HG02938 (cell line): Measurements from ENCODE around the gene PALM.

Experiments used
- ATAC-seq: cut with Tn5 transposase; IDR thresholded peaks from one replicate; pipeline ENCODE4 v1.9.1; 2021; ENCODE audit warnings: mild to moderate bottlenecking, moderate library complexity; ENCODE audit not compliant: unreplicated experiment

Gene PALM

GRCh38 chr19:778910-779653 lies 70.3 kb downstream of the PALM start:
- ATAC-seq, result no peak

DNA sequence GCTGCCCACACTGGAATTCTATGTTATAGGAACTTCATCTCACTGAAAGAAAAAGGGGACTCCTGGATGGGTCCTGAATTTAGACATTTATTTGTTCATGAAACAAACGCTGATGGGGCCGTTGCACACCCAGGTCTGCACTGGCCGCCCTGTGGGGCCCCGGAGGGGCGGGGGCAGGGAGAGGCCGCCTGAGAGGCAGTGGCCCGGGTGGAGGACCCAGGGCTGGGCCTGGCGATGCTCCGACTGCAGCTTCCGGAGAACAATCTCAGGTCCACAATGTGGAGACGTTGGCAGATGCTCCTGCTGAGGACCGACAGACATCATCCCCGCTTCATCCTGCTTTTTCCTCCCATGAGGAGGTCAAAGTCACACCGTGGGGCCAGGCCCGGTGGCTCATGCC lies 72.2 kb downstream of the PALM start:
- ATAC-seq, result no peak

GRCh38 chr19:781800-782184 lies 73.1 kb downstream of the PALM start:
- no peak for ATAC-seq

GRCh38 chr19:782185-782877 lies 73.6 kb downstream of the PALM start:
- no peak for ATAC-seq

DNA sequence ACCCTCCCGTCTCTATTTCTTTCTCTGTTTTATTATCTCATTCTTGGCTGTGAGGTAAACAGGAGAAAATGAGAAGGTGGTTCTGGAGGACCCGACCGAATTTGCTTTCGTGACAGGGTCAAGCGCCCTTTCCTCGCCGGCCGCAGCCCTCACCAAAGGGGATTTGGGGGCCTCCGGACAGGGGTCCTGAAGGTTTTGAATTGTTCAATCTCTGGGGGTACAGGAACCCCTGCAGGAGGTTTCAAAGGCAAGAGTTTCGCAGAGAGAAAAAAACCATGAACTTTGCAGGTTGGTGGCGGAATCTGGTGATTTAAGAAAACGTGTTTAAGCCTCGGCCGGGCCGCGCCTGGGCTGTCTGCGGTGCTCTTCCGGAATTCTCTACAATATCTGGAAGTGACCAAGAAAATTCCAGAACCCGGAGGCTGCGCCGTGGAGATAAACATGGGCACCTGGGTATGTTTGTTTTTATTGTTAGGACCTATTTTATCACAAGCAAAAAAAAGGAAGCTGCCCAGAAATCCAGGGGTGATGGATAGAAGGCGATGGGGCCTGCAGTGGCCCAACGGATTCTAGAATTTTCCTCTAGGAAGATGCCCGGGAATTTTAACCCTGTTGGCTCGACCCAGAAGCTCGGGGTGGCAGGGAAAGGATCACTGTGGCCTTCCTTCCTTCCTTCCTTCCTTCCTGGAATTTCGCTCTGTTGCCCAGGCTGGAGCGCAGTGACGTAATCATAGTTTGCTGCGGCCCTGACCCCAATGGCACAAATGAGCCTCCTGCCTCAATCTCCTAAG lies 74.3 kb downstream of the PALM start:
- no peak for ATAC-seq

GRCh38 chr19:784541-784940 lies 75.8 kb downstream of the PALM start:
- no peak for ATAC-seq

DNA sequence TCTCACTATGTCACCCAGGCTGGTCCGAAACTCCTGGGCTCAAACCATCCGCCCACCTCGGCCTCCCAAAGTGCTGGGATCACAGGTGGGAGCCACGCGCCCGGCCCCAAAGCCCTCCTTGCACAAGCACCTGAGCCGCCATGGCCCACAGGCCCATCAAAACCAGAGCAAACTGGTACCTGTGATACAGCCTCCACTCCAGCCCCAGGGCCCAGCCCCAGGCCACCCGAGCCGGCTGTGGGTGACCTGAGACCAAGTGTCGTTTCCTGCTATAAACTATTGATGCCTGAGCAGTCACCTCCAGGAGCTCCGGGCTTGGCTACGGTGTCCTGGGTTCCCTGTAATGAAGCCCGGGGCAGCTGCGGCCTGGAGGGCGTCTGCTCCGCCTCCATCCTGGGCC lies 78.8 kb downstream of the PALM start:
- no peak for ATAC-seq

DNA sequence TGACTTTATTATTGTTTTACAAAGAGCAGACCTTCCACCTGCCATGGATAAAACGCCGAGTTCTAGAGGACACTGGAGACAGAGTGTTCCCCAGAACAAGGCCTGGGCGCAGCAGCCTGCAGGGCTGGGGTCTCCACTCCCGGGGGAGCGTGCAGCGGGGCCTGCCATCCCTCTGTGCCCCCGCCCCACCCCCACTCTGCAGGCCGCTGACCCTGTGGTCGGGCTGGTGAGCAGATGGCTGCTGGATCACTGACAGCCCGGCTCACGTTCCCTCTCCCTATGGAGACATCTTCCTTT lies 79.9 kb downstream of the PALM start:
- ATAC-seq, result no peak

DNA sequence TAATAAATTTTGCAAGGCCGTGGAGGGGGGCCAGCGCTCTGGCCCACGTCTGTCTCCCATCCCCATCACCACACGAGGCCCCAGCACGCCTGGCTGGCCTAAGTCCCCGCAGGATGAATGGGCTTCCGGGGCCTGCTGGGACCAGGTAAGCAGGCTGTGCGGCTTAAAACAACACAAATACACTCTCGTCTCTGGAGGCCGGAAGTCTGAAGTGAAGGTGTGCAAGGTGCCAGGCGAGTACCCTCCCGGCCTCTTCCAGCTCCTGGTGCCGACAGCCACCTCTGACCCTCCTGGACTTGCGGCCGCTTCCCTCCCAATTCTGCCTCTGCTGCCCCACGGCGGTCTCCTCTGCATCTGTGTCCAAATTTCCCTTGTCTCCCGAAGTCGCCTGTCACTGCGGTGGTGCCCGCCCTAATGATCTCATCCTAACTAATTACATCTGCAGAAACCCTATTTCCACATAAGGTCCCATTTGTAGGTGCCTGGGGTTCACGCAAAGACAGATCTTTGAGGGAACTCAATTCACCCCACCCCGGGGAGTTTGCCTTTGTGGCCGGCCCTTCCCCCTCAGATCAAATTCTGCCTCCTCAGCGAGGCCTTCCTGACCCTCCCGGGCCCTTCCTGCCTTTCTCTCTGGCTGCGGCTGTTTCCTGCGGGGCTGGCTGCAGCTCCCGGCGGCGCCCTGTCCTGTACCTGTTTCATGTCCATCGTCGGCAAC lies 80.4 kb downstream of the PALM start:
- ATAC-seq, result no peak

GRCh38 chr19:789701-790060 lies 80.9 kb downstream of the PALM start:
- no peak for ATAC-seq

DNA sequence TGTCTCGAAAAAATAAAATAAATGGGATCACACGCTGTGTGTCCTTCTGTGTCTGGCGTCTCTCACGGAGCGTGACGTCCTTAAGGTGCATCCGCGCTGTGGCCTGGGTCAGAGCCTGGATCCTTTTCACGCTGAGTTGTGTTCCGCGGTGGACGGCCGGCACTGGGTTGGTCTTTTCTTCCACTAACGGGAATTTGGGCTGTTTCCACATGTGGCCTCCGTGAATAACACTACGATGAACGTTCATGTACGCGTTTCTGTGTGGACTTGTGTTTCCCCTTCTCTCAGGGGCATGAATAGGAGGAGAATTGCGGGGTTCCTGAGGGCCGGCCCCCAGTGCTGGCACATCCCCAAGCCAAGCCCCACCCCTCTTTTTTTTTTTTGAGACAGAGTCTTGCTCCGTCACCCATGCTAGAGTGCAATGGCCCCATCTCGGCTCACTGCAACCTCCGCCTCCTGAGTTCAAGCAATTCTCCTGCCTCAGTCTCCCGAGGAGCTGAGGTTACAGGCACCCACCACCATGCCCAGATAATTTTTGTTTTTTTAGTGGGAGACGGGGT lies 82.4 kb downstream of the PALM start:
- no peak for ATAC-seq

DNA sequence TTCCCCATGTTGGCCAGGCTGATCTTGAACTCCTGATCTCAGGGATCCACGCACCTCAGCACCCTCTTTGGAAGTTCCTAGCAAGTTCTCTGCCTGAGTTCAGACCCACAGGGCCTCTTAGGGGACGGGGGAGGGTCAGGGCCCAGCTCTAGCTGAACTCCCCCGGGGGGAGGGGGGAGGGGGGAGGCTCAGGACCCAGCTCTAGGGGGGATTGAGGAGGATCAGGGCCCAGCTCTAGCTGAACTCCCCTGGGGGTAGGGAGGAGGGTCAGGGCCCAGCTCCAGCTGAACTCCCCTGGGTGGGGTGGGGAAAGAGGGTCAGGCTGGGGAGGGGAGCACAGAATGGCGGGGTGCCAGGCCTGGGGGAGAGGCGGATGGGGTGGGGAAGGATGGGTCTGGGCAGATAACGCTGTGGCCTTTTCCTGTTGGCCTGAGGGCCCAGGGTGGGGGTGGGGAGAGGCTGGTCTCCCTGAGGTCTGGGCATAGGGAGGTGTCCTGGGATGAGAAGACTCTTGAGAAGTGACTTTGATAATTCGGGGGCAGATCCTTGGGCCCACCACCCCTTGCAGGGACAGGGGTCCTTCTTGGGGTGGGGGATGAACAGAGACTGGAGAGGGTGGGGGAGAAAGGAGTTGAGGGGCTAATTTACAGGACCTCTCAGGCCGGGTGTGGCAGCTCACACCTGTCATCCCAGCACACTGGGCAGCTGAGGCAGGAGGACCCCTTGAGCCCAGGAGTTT lies 83.0 kb downstream of the PALM start:
- ATAC-seq, result no peak

GRCh38 chr19:792306-792885 lies 83.7 kb downstream of the PALM start:
- no peak for ATAC-seq

DNA sequence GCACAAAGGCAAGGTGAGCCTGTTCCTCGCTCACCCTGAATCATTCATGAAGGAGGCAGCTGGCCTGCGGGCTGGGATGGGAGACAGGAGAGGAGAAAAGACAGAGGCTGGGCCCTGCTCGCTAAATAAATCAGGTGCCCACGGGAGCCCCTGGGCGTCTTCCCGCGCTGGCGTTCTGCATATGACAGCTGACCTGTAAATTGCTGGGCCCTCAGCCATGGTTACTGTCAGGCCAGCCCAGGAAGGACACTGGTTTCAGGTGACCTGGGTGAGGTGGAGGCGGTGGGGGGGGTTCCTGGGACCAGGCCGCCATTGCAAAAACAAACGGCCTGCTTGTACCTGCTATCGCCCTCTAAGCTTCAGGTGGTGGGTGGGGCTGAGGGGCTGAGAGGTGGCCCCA lies 85.1 kb downstream of the PALM start:
- no peak for ATAC-seq

GRCh38 chr19:795073-795611 lies 86.4 kb downstream of the PALM start:
- no peak for ATAC-seq

GRCh38 chr19:795691-796581 lies 87.2 kb downstream of the PALM start:
- ATAC-seq, result no peak

GRCh38 chr19:796692-797527 lies 88.2 kb downstream of the PALM start, which contains the start of gene PTBP1:
Gene PTBP1, plus strand, starts transcription at chr19:797452. Its CDS starts 46 bp downstream, at chr19:797498.
- peak; percentile 74 for ATAC-seq
